Stimulated activated CD8-positive, alpha-beta memory T cell treated with anti-CD3 and anti-CD28 coated beads, Interleukin-12 subunit alpha, Interleukin-12 subunit beta, amount 100 ng/mL, for 1 hour (primary cell): ENCODE results near the gene TMEM270.
"Not testable (repeated sequence)": the region's sequence is repeated elsewhere in the genome, so short reads cannot be mapped to it uniquely, and the experiment has no call there.

ENCODE experiments used
- DNase-seq: peaks from one replicate; pipeline ENCODE4 v3.0.0-alpha.2; 2020; ENCODE audit warnings: low read depth

Gene TMEM270

GRCh38 chr7:73860859-73861258 lies at the start of gene TMEM270:
TSS of gene TMEM270 (plus strand) at chr7:73861159. CDS start at chr7:73861195, 36 bp downstream.
- DNase-seq, result no peak

GRCh38 chr7:73811760-73812168 lies 49.2 kb upstream of the TMEM270 start:
- DNase-seq, result peak; percentile 36

DNA sequence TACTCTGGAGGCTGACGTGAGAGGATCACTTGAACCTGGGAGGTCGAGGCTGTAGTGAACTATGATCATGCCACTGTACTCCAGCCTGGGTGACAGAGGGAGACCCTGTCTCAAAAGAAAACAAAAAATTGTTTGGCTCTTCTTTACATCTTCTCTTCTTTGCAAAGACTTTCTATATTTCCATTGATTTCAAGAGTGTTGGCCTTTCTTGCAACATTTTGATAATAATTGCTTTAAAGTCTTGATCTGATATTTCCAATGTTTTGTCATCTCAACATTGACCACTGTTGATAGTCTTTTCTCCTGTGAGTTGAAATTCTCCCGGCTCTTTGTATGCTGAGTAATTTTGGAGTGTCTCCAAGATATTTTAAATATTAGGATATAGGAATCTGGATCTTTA lies 48.0 kb upstream of the TMEM270 start:
- DNase-seq, result no peak

DNA sequence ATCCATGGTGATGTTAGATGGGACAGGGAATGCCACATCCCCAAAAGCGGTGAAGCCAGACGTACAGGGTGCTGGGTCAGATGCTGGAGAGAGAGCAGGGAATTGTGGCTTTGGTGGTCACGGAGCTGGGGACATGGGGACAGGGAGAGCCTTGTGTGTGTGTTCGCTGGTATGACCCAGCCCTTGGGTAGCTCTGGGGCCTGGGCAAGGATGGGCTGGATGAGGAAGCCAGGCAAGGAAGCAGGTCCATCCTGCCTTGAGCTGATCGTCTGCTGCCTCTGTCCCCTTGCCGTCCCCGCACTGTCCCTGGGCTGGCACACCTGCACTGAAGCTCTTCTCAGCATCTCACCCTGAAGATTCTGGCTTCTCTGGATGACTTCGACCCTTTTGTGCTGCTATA lies 45.5 kb upstream of the TMEM270 start:
- no peak for DNase-seq

DNA sequence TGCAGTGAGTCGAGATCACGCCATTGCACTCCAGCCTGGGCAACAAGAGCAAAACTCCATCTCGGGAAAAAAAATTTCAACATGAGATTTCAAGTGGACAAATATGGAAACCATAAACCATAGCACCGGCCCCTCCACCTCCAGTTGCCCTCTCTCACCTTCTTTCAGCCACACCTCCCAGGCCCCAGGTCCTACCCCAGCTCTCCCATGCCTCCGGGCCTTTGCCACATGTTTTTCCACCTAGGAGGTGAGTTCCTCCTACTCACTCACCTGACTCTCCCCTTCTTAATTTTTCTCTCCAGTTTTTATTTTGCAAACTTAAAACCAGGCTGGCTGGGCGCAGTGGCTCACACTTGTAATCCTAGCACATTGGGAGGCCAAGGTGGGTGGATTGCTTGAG lies 43.8 kb upstream of the TMEM270 start:
- DNase-seq, result no peak

DNA sequence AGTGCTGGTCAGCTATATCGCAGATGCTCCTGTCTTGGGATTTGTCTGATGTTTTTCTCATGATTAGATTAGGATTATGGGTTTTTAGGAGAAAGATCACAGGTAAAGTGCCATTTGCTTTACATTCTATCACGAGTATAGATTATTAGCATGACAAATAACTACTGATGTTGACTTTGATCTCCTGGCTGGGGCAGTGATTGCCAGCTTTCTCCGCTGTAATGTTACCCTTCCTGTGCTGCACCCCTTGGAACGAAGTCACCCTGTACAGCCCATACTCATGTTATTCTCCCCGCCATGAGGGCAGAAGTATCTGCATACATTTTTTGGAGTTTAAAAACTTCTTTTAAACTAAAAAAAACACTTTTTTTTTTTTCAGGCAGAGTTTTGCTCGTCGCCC lies 40.9 kb upstream of the TMEM270 start:
- no peak for DNase-seq

DNA sequence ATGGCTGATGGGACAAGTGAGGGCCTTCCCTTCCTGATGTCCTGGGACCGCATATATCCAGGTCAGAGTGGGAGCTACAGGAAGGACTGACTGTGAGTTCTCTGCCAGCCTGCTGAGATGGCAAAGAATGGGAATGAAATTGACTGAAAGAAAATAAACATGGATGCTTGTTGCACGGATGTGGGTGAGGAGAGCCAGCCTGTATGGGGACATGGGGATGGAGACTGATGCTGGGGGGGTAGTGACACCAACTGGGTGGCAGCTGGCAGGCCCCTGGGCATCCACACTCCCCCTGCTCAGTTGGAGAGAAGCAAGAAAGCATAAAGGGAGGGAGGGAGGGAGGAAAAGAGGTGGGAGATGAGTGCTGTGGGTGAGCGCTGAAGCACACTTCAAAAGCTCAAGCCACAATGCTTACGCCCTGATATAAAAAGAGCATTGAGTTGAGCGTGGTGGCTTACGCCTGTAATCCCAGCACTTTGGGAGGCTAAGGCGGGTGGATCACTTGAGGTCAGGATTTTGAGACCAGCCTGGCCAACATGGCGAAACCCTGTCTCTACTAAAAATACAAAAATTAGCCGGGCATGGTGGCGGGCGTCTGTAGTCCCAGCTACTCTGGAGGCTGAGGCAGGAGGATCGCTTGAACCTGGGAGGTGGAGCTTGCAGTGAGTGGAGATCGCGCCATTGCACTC lies 39.2 kb upstream of the TMEM270 start:
- not testable (repeated sequence) for DNase-seq

DNA sequence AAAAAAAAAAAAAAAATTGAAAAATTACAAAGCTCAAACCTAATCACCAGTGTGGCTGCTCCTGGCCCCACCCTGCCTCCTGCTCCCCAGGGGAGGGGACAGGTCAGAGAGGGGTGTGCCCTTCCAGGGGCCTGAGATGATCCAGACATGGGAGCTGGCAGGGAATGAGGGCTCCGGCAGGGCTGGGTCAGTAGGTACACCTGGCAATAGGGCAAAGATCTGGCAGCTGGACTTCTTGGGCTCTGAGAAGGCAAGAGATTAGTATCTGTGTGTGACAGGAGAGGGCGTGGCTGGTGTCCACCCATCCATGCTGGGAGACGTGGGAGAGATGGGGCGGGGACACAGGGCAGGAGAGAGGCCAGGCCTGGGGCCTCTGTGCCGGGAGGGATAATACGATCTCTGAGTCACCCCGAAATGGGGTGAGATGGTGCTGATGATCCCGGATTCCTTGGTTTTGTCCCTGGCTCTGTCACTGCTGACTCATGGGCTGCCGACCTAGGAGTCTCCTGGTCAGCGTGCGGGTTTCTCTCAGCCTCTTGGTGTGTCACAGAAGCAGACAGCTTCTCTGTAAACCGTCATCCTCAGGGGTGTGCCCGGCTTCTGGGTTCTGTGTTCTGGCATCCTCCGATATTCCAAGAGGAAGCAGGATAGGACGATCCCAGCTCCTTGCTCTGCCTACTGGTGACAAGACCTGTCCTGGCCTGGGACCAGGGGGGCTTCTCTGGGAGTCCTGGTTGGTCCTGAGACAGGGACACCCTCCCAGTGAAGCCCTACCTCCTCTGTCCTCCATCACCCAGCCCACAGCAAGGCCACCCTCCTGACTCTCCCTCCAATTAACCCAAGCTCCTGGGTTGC lies 38.4 kb upstream of the TMEM270 start:
- no peak for DNase-seq

- no peak for DNase-seq
Measured at GRCh38 chr7:73823257-73823656, 37.7 kb upstream of the TMEM270 start.

- DNase-seq, result no peak
Measured at GRCh38 chr7:73823873-73824592, 36.9 kb upstream of the TMEM270 start.

GRCh38 chr7:73824986-73825385 lies 36.0 kb upstream of the TMEM270 start:
- DNase-seq, result no peak

DNA sequence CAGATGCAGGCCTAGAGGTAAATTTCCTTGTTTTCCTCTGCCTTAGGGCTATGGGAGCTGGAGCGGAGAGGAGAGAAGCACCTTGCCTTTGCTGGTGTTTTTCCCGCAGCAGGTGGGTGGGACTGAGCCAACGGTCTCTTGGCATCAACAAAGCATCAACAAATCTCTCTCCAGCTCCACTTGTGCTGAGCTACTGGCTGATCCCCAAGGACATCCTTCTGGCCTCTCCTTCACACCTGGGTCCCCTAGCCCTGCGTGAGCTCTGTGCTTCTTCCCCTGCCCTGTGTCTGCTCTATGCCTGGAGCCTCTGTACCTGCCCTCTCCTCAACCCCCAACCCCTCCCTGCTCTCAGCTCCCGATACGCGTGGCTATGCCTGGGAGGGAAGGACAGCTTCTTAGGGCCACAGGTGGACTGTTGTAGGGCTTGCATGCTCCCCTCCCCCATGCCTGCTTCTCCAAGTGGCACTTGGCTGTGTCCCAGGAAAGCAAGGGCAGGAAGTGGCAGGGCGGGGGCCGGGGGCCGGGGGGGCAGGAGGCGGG lies 33.3 kb upstream of the TMEM270 start:
- no peak for DNase-seq

DNA sequence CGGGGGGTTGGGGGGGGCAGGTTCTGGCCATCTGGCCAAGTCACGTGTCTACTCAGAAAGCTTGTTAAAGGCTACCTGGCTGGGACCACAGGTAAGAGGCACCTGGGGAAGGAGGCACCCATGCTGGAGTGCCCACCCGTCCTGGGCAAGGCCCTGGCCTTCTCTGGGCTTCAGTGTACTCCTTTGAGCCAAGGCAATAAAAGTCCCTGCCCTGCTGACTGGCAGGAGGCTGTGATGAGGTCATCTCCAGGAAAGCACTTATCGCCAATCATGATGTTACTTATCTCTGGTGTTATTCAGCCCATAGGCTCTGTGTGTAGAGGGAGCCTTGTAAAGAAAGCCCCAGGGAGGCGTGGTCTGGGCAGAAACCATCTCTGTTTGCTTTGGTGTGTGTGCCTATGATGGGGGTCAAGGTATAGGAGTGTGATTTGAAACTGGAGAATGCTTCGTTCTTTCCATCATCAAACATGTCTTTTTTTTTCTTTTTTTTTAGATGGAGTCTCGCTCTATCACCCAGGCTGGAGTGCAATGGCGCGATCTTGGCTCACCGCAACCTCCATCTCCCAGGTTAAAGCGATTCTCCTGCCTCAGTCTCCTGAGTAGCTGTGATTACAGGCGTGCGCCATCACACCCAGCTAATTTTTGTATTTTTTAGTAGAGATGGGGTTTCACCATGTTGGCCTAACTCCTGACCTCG lies 32.7 kb upstream of the TMEM270 start:
- DNase-seq, result no peak

DNA sequence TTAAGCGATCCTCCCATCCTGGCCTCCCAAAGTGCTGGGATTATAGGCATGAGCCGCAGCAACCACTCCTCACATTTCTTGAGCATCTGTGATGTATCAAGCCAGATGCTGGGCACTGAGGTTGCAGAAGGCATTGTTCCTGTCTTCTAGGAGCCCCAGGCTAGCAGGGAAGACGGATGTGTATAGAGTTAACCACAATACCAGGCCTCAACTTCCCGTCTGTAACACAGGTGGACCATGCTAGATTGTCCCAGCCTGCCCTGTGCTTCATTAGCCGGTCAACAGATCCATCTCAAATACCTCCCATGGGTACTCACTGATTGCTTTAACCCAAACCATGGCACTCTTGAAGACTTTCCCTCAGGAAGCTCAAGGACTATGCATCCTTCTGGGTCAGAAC lies 32.0 kb upstream of the TMEM270 start:
- DNase-seq, result no peak

DNA sequence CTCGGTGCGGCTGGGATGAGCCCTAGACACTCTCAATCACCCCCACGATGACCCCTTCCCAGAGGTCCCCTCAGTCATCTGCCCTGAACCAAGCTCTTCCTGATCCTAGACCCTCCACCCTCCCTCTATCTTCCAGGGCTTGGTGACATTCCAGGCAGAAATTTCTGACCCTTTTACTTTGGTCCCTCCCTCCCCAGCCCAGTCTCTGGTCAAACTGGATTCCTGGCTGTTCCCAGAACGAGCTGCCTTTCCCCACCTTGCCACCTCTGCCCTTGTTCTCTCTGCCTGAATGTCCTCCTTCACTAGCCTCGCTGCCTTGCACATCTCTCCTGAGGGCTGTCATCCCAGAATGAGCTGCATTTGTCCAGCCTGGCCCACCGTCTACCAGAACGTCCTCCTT lies 31.5 kb upstream of the TMEM270 start:
- no peak for DNase-seq

GRCh38 chr7:73829921-73830680 lies 30.9 kb upstream of the TMEM270 start:
- DNase-seq, result no peak

DNA sequence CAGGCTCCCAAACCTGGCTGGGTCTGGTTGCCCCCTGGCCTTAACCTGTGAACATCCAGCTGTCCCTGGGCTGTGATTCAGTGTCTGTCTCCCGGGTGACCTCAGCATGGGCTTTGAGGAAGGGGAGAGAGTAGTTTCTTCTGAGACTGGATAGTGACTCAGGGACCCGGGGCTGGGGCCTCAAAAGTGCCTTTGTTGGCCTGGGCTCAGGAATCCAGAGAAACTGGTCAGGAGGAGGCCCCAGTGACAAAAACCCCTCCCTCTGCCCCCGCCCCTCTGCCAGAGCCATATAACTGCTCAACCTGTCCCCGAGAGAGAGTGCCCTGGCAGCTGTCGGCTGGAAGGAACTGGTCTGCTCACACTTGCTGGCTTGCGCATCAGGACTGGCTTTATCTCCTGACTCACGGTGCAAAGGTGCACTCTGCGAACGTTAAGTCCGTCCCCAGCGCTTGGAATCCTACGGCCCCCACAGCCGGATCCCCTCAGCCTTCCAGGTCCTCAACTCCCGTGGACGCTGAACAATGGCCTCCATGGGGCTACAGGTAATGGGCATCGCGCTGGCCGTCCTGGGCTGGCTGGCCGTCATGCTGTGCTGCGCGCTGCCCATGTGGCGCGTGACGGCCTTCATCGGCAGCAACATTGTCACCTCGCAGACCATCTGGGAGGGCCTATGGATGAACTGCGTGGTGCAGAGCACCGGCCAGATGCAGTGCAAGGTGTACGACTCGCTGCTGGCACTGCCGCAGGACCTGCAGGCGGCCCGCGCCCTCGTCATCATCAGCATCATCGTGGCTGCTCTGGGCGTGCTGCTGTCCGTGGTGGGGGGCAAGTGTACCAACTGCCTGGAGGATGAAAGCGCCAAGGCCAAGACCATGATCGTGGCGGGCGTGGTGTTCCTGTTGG lies 30.0 kb upstream of the TMEM270 start, which contains the start of gene CLDN4:
Gene CLDN4 (plus strand): TSS at position 316 of the 903 bp plus-strand sequence. CDS start 206 bp downstream, at position 522.
- DNase-seq, result no peak

GRCh38 chr7:73831584-73831833 lies 29.4 kb upstream of the TMEM270 start:
- DNase-seq, result no peak

DNA sequence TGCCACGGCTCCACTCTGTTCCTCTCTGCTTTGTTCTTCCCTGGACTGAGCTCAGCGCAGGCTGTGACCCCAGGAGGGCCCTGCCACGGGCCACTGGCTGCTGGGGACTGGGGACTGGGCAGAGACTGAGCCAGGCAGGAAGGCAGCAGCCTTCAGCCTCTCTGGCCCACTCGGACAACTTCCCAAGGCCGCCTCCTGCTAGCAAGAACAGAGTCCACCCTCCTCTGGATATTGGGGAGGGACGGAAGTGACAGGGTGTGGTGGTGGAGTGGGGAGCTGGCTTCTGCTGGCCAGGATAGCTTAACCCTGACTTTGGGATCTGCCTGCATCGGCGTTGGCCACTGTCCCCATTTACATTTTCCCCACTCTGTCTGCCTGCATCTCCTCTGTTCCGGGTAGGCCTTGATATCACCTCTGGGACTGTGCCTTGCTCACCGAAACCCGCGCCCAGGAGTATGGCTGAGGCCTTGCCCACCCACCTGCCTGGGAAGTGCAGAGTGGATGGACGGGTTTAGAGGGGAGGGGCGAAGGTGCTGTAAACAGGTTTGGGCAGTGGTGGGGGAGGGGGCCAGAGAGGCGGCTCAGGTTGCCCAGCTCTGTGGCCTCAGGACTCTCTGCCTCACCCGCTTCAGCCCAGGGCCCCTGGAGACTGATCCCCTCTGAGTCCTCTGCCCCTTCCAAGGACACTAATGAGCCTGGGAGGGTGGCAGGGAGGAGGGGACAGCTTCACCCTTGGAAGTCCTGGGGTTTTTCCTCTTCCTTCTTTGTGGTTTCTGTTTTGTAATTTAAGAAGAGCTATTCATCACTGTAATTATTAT lies 28.9 kb upstream of the TMEM270 start:
- DNase-seq, result no peak
